DOHH2 (cell line): ENCODE measurements around the gene OPRPN.

Experiments used
- CTCF ChIP-seq: fragments of 200-600 bp; sonication (generic); IDR thresholded peaks from one replicate; pipeline ENCODE4 v1.5.1; 2014; ENCODE audit warnings: antibody characterized with exemption, mild to moderate bottlenecking, low read depth, low read length; ENCODE audit not compliant: poor library complexity, severe bottlenecking
- EZH2phosphoT487 ChIP-seq: fragments of 200-600 bp; sonication (generic); IDR thresholded peaks from 2 replicates; pipeline ENCODE4 v1.6.1; 2017; ENCODE audit warnings: borderline replicate concordance, mild to moderate bottlenecking, antibody characterized with exemption, low read length, moderate library complexity, mixed read lengths

- TF ChIP-seq CTCF (no peak), EZH2phosphoT487 (no peak)
These were observed 1.6 kb downstream of the OPRPN start for GRCh38 chr4:70399319-70399718.
